Activated T-cell treated with anti-CD3 and anti-CD28 coated beads for 48 hours (primary cell): Measurements from ENCODE around the gene ORM2.
A peak's percentile ranks its signal among the peaks of the same experiment; 100 is the strongest.
"Not testable (repeated sequence)": the region's sequence is repeated elsewhere in the genome, so short reads cannot be mapped to it uniquely, and the experiment has no call there.

ENCODE experiments used
- DNase-seq: peaks from one replicate; pipeline ENCODE4 v3.0.0-alpha.2; 2020; ENCODE audit warnings: low read depth

The ORM2 gene

DNA sequence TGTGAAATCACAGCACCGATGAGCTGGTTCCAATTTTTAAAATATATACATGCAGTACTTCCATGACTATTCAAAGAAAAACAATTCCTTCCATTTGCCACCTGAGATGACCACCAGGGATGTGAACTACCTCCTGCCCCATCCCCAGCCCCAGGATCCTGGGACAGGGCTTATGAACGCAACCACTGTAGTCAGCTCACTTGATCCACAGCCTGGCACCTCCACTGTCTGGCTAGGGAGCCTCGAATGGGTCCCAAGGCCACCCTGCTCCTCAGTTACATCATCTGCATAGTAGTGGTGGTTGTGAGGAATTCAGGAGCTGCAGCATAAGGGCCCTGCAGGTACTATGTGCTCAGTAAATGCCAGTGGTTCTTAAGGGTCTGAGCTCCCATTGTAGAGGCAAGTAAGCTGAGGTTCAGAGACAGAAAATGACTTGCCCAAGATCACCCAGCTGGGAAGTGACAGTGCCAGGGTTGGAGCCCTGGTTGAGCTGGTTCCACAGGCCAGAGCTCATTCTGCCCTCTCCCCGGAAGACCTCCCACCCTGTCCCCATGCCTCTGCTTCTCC is 2.9 kb downstream of the ORM2 start:
- not testable (repeated sequence) for DNase-seq

DNA sequence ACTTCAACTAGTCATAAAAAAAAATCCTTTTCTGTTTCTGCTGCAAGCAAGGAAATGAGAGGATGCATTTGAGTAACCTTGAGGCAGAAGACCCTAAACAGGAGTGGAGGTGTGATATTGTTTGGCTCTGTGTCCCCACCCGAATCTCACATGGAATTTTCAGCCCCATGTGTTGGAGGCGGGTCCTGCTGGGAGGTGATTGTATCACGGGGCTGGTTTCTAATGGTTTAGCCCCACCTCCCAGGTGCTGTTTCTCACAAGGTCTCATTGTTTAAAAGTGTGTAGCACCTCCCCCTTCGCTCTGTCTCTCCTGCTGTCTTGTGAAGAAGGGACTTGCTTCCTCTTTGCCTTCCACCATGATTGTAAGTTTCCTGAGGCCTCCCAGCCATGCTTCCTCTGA is 4.0 kb downstream of the ORM2 start:
- DNase-seq = not testable (repeated sequence)

DNA sequence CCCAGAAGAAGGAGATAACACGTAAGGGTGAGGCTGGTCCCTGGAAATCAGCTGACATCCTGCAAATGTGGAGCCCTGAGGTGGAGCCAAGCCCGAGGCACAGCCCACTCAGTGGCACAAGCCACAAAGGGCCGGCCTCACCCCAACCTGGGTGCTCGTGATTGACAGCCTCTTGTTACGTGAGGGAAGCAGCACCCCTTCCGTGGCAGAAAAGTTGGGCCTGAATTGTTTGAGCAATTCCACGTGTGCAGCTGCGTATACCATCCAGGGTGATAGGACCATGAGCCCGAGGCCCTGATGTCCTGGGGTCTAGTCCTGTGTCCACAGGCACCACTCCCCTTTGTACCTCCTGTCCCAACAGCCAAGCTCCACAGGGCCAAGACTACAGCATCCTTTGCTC is 4.8 kb downstream of the ORM2 start:
- DNase-seq = no peak

- DNase-seq = no peak
Observed at GRCh38 chr9:114335745-114336144, 6.1 kb downstream of the ORM2 start.

DNA sequence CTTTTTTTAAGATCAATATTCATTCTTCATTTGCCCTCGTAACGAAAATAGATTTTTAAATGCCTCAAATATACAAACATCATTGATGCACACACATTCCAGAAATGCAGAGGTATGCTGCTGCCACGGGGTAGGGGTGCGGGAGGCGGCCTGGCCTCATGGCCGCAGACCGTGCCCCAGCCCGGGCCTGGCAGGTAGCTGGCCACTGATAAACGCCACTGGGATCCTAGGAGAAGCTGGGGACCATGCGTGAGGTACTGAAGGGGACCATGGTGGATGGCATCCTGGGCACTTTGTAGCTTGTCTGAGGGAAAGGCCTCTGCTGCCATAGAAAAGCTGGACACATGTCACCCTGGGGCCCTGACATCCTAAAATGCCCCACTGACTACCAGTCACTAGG is 6.5 kb downstream of the ORM2 start:
- no peak for DNase-seq

- no peak for DNase-seq
Observed at GRCh38 chr9:114336699-114337395, 7.2 kb downstream of the ORM2 start.

- no peak for DNase-seq
Observed at GRCh38 chr9:114338187-114338586, 8.5 kb downstream of the ORM2 start.

DNA sequence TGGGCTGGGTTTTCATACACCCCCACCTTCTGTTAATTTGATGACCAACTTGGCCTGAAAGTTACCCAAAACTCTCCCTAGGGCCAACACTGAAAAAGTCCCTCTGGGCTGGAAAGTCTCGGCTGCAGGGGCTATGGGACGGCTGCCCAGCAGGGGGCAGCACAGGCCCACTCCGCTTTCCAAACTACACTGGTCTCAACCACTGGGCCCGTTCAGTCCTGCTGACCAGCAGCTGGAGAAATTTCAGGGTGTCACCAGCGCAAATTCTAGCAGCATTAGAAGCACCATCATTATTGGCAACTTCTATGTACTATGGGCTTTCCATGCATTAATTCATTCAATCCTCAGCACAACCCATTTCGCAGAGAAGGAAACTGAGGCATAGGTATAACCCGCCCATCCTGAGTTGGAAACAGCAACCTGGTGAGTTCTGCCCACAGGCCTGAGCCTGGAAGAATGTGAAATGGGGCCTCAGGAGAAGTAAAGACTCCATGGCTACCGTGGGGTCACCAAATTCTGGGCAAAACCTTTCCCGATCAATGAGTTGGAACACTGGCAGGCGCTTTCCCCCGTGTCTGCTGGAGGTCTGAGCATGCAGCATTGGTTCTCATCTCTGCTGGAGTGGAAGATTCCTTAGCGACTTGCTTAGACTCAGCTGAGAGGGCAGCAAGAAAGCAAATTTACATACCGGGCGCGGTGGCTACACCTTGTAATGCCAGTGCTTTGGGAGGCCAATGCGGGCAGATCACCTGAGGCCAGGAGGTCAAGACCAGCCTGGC is 9.7 kb downstream of the ORM2 start:
- DNase-seq = peak; percentile 60

- DNase-seq = no peak
Observed at GRCh38 chr9:114341152-114341830, 11.6 kb downstream of the ORM2 start.

GRCh38 chr9:114341991-114342390 is 12.3 kb downstream of the ORM2 start:
- no peak for DNase-seq

DNA sequence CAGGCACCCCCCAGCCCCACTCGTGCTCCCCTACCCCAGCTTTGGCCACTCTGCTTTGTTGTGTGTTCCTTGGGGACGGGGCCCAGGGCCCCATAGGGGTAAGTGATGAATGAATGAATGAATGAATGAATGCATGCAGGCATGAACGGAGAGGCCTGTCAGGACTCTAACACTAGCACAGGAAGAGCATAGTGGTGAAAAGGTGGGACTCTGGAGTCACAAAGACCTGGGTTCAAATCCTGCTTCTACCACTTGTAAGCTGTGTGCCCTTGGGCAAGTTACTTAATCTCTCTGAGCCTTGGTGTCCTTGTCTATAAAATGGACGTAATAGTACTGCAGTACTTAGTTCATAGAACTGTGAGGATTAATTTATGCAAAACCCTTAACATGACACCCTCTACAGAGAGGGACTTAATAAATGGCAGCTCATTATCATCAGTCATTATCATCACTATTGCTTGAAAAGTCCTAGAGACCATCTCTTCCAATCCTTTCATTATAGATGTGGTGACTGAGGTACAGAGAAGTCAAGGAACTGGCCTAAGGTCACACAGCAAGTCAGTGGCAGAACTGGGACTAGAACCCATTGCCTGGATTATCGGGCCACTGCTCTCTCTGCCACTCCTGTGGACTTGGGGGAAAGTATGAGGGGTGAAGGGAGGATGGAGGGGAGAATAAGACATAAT is 13.2 kb downstream of the ORM2 start:
- DNase-seq = no peak

DNA sequence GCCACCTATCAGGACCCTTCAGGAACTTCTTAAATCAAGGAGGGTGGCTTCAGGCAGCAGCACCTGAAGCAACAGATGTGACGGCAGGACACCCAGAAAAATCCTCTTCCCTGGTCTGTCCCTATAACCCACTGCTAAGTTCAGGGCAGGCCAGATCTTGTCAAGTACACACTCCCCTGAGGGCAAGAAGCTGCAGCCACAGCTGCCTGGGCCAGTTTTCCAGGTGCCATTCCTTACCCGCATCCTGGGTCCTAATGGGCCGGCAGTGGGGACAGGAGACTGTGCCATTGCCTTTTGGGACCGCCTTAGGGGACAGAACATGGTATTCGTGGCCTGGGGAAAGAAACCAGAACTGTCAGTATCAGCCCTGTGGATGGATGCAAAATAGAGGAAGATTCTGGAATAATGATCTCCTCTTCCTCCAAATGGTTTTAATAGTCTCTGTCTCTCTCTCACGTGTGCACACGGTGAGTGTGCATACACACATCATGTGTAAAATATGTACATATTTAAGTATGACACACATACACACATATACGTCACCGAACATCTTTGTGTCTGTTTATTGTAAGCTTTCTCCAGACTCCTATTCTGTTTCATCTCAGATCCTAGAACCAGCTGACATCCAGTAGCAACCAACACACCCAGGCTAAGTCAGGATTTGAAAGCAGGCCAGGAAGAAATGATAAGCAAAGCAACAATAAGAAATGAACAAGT is 14.0 kb downstream of the ORM2 start:
- DNase-seq = no peak

GRCh38 chr9:114344188-114344566 is 14.5 kb downstream of the ORM2 start:
- DNase-seq = no peak

- DNase-seq = no peak
Observed at GRCh38 chr9:114344692-114345091, 15.0 kb downstream of the ORM2 start.

DNA sequence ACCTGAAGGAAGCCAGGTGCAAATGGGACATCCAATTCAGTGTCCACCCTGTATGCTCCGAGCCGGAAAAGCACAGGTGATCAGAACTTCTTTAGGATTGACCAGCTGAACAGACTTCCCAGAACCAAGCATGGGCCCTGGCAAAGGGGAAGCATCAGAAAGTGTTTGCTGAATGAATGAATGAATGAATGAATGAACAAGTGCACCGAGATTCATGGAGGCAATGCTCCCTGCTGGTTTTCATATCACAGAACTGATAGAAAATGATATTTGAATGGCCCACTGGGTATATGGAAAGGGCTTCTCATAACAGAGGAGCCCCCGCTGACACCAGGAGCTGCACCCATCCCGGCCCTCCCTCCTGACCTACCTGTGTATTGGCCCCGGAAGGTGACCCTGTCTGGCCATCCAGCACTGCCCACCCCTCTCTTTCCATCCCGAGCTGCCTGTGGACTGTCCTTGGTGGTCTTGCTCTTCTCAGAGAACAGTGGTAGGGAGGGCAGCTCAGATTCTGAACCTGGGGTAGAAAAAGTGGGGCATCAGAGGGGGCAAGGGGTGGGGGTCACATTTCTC is 15.9 kb downstream of the ORM2 start:
- no peak for DNase-seq

- DNase-seq = no peak
Observed at GRCh38 chr9:114346146-114346545, 16.5 kb downstream of the ORM2 start.

GRCh38 chr9:114347675-114348074 is 18.0 kb downstream of the ORM2 start:
- DNase-seq = no peak

- DNase-seq = no peak
Observed at GRCh38 chr9:114348261-114348905, 18.7 kb downstream of the ORM2 start.

- peak; percentile 88 for DNase-seq
Observed at GRCh38 chr9:114348906-114349482, 19.3 kb downstream of the ORM2 start.
